HepG2 (cell line): Measurements from ENCODE around the gene EEF1AKMT3. TPM values are rescaled to one million over a fixed set of nuclear protein-coding genes. Genes with fewer than 3 reads are reported as not detected.

Source experiments
- AGO2 ChIP-seq: fragments of 200-400 bp; formaldehyde crosslinking; optimal IDR thresholded peaks from 2 replicates; pipeline ENCODE3; 2017; ENCODE audit warnings: mild to moderate bottlenecking, low read depth, low read length, moderate library complexity
- AHR ChIP-seq: IDR thresholded peaks from 2 replicates; pipeline ENCODE4 v1.6.1; 2018; ENCODE audit warnings: missing genetic modification reagents, missing compliant biosample characterization
- EP300 ChIP-seq, 3 experiments: sonication (generic) in 1 of 3; formaldehyde crosslinking in 1 of 3; IDR thresholded peaks; 2 replicates each; pipeline versions ENCODE4 v1.5.1 to v1.6.1; 2011 to 2020; ENCODE audit warnings: low read depth in 2 of 3, low read length in 2 of 3, borderline replicate concordance in 1 of 3, improper control_type of control experiment in 1 of 3, mild to moderate bottlenecking in 1 of 3, missing genetic modification reagents in 1 of 3, moderate library complexity in 1 of 3
- HES4 ChIP-seq: sonication (generic); formaldehyde crosslinking; IDR thresholded peaks from 2 replicates; pipeline ENCODE4 v1.9.0; 2021; ENCODE audit warnings: mild to moderate bottlenecking, missing genetic modification reagents, borderline replicate concordance
- HNRNPK ChIP-seq: fragments of 200-400 bp; formaldehyde crosslinking; IDR thresholded peaks from 2 replicates; pipeline ENCODE4 v1.6.1; 2018; ENCODE audit warnings: low read length, low read depth, moderate library complexity, mild to moderate bottlenecking; ENCODE audit not compliant: poor library complexity, severe bottlenecking
- KMT2A ChIP-seq: sonication (generic); formaldehyde crosslinking; IDR thresholded peaks from 2 replicates; pipeline ENCODE4 v1.4.0; 2020; ENCODE audit warnings: missing genetic modification reagents
- NFATC3 ChIP-seq: sonication (generic); formaldehyde crosslinking; IDR thresholded peaks from 2 replicates; pipeline ENCODE4 v1.5.1; 2020; ENCODE audit warnings: mild to moderate bottlenecking, missing genetic modification reagents
- POLR2A ChIP-seq, 2 experiments: IDR thresholded peaks; 2 replicates each; pipeline ENCODE4 v1.6.1; 2011; ENCODE audit warnings: low read depth in 2 of 2, low read length in 2 of 2, mild to moderate bottlenecking in 1 of 2, moderate library complexity in 1 of 2; ENCODE audit not compliant: insufficient read depth in 1 of 2
- POLR2G ChIP-seq: fragments of 200-400 bp; formaldehyde crosslinking; IDR thresholded peaks from 2 replicates; pipeline ENCODE4 v1.6.1; 2018; ENCODE audit warnings: mild to moderate bottlenecking, low read depth, low read length, moderate library complexity
- SALL1 ChIP-seq: sonication (generic); formaldehyde crosslinking; IDR thresholded peaks from 2 replicates; pipeline ENCODE4 v1.8.0; 2022; ENCODE audit warnings: mild to moderate bottlenecking, missing genetic modification reagents
- TEAD3 ChIP-seq: optimal IDR thresholded peaks from 2 replicates; pipeline ENCODE3; 2016; ENCODE audit warnings: borderline replicate concordance
- ZNF224 ChIP-seq: sonication (generic); formaldehyde crosslinking; IDR thresholded peaks from 2 replicates; pipeline ENCODE4 v1.5.0; 2020; ENCODE audit warnings: mild to moderate bottlenecking, missing genetic modification reagents
- ZNF354B ChIP-seq: sonication (generic); formaldehyde crosslinking; IDR thresholded peaks from 2 replicates; pipeline ENCODE4 v1.8.0; 2022; ENCODE audit warnings: mild to moderate bottlenecking, missing genetic modification reagents
- ZNF484 ChIP-seq: sonication (generic); formaldehyde crosslinking; IDR thresholded peaks from 2 replicates; pipeline ENCODE4 v1.5.1; 2020; ENCODE audit warnings: mild to moderate bottlenecking, low read depth, missing genetic modification reagents, borderline replicate concordance
- ZNF496 ChIP-seq: sonication (generic); formaldehyde crosslinking; IDR thresholded peaks from 2 replicates; pipeline ENCODE4 v1.8.1; 2023; ENCODE audit warnings: mild to moderate bottlenecking, moderate library complexity, missing genetic modification reagents; ENCODE audit not compliant: insufficient replicate concordance
- polyA plus RNA-seq, 8 experiments: library from polyadenylated mRNA; depleted of rRNA in 3 of 8; stranded (reverse) in 7 of 8; unstranded in 1 of 8; fragments of >200 nt; fragmentation: Illumina TruSeq in 4 of 8; extraction: Trizol in 4 of 8; gene quantifications; 2 replicates each; pipeline versions ENCODE4 v1.2.1 to v1.2.3, GENCODE V29; 2011 to 2016; ENCODE audit warnings: low read depth in 4 of 8, missing spikeins in 1 of 8, mixed read lengths in 1 of 8; ENCODE audit not compliant: insufficient read depth in 1 of 8
- total RNA-seq, 5 experiments: library from RNA; depleted of rRNA; stranded (reverse); fragments of >200 nt; fragmentation: Illumina TruSeq; extraction: Trizol; gene quantifications; 2 replicates each; pipeline ENCODE4 v1.2.3, GENCODE V29; 2016; ENCODE audit warnings: low read depth in 1 of 5
- TF ChIP-seq, protein P1 (sequence below): sonication (generic); formaldehyde crosslinking; IDR thresholded peaks from 2 replicates; pipeline ENCODE4 v1.4.0; 2020; ENCODE audit warnings: mild to moderate bottlenecking, missing genetic modification reagents
- TF ChIP-seq, protein P2 (sequence below): IDR thresholded peaks from 2 replicates; pipeline ENCODE4 v1.6.1; 2012; ENCODE audit warnings: inconsistent platforms
- TF ChIP-seq, protein P3 (sequence below): IDR thresholded peaks from 2 replicates; pipeline ENCODE4 v1.6.1; 2016
- TF ChIP-seq, protein P4 (sequence below): sonication (generic); formaldehyde crosslinking; IDR thresholded peaks from 2 replicates; pipeline ENCODE4 v1.4.0; 2020; ENCODE audit warnings: missing genetic modification reagents, mild to moderate bottlenecking, borderline replicate concordance
- TF ChIP-seq, protein P5 (sequence below): sonication (generic); formaldehyde crosslinking; IDR thresholded peaks from 2 replicates; pipeline ENCODE4 v1.8.1; 2023; ENCODE audit warnings: mild to moderate bottlenecking, moderate library complexity, missing genetic modification reagents
- TF ChIP-seq, protein P6 (sequence below): sonication (generic); formaldehyde crosslinking; IDR thresholded peaks from 2 replicates; pipeline ENCODE4 v1.4.0; 2020; ENCODE audit warnings: missing genetic modification reagents

Gene EEF1AKMT3
- total and polyA plus RNA-seq, 2 of the 13 experiments (the other 11 are each of a cell fraction or from before 2014, with no cell fraction given) = 4.7 to 11.4 TPM

DNA sequence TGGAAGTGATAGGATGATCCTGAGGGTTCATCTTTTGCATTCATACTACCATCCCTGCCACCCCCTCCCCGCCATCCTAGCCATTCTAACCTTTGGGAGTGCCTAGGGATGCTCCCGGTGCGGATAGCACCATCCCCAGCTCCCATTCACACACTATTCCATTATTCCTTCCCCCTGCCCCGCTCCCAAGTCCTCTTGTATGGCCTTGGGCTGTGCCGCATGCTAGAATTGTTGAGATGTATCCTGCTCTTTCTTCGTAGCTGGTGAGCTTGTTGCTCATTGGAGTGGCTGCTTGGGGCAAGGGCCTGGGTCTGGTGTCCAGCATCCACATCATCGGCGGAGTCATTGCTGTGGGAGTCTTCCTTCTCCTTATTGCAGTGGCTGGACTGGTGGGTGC lies 26.9 kb upstream of the EEF1AKMT3 start (continued):
- TF ChIP-seq, protein P1, sequence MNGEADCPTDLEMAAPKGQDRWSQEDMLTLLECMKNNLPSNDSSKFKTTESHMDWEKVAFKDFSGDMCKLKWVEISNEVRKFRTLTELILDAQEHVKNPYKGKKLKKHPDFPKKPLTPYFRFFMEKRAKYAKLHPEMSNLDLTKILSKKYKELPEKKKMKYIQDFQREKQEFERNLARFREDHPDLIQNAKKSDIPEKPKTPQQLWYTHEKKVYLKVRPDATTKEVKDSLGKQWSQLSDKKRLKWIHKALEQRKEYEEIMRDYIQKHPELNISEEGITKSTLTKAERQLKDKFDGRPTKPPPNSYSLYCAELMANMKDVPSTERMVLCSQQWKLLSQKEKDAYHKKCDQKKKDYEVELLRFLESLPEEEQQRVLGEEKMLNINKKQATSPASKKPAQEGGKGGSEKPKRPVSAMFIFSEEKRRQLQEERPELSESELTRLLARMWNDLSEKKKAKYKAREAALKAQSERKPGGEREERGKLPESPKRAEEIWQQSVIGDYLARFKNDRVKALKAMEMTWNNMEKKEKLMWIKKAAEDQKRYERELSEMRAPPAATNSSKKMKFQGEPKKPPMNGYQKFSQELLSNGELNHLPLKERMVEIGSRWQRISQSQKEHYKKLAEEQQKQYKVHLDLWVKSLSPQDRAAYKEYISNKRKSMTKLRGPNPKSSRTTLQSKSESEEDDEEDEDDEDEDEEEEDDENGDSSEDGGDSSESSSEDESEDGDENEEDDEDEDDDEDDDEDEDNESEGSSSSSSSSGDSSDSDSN = no peak
- TF ChIP-seq NFATC3 (CRISPR knock-in tag) (no peak), ZNF496 (CRISPR knock-in tag) (no peak), HNRNPK (peak; percentile 6), AGO2 (peak; percentile 27), EP300 (IDR thresholded peaks at IDR 0.05; ENCODE audit: low read depth in 2 of 2, low read length in 2 of 2) (no peak), EP300 (CRISPR knock-in tag; IDR thresholded peaks at IDR 0.05; ENCODE audit: borderline replicate concordance) (0 out of 2 replicates have a peak, but pooled peaks have one; percentile 15), ZNF354B (CRISPR knock-in tag) (peak; percentile 69; the same call in 1 of the 2 replicates), POLR2G (peak; percentile 30; the same call in 1 of the 2 replicates), TEAD3 (CRISPR knock-in tag) (peak; percentile 59), ZNF484 (CRISPR knock-in tag) (no peak), HES4 (CRISPR knock-in tag) (no peak), ZNF224 (CRISPR knock-in tag) (0 out of 2 replicates have a peak, but pooled peaks have one; percentile 7), POLR2A (IDR thresholded peaks at IDR 0.05; ENCODE audit: insufficient read depth in 1 of 2, low read depth in 2 of 2, low read length in 2 of 2) (peak in 1 of 2 experiments; percentile 49; a peak in 2 of 4 replicates), KMT2A (CRISPR knock-in tag) (peak; percentile 42; the same call in 1 of the 2 replicates), AHR (CRISPR knock-in tag) (0 out of 2 replicates have a peak, but pooled peaks have one; percentile 38), SALL1 (CRISPR knock-in tag) (0 out of 2 replicates have a peak, but pooled peaks have one; percentile 2)
- TF ChIP-seq, protein P2, sequence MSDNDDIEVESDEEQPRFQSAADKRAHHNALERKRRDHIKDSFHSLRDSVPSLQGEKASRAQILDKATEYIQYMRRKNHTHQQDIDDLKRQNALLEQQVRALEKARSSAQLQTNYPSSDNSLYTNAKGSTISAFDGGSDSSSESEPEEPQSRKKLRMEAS = no peak
- TF ChIP-seq, protein P3, sequence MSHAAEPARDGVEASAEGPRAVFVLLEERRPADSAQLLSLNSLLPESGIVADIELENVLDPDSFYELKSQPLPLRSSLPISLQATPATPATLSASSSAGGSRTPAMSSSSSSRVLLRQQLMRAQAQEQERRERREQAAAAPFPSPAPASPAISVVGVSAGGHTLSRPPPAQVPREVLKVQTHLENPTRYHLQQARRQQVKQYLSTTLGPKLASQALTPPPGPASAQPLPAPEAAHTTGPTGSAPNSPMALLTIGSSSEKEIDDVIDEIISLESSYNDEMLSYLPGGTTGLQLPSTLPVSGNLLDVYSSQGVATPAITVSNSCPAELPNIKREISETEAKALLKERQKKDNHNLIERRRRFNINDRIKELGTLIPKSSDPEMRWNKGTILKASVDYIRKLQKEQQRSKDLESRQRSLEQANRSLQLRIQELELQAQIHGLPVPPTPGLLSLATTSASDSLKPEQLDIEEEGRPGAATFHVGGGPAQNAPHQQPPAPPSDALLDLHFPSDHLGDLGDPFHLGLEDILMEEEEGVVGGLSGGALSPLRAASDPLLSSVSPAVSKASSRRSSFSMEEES (CRISPR knock-in tag) = 0 out of 2 replicates have a peak, but pooled peaks have one; percentile 2
- TF ChIP-seq, protein P4, sequence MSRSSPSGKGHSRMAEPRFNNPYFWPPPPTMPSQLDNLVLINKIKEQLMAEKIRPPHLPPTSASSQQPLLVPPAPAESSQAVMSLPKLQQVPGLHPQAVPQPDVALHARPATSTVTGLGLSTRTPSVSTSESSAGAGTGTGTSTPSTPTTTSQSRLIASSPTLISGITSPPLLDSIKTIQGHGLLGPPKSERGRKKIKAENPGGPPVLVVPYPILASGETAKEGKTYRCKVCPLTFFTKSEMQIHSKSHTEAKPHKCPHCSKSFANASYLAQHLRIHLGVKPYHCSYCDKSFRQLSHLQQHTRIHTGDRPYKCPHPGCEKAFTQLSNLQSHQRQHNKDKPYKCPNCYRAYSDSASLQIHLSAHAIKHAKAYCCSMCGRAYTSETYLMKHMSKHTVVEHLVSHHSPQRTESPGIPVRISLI (CRISPR knock-in tag) = no peak
- TF ChIP-seq, protein P5, sequence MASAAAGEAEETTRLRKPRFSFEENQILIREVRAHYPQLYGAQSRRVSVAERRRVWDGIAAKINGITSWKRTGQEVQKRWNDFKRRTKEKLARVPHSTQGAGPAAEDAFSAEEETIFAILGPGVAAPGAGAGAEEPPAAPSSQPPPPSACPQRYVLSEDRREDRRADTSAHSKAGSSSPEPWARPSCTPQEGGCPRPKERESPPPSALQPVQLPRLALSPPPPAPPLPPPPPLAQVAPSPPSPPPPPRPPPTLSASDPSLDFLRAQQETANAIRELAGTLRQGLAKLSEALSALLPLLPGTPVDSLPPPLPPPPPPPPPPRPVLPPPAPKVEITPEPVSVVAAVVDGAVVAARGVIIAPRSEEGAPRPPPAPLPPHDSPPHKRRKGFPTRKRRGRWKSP = 0 out of 2 replicates have a peak, but pooled peaks have one; percentile 7
- TF ChIP-seq, protein P6, sequence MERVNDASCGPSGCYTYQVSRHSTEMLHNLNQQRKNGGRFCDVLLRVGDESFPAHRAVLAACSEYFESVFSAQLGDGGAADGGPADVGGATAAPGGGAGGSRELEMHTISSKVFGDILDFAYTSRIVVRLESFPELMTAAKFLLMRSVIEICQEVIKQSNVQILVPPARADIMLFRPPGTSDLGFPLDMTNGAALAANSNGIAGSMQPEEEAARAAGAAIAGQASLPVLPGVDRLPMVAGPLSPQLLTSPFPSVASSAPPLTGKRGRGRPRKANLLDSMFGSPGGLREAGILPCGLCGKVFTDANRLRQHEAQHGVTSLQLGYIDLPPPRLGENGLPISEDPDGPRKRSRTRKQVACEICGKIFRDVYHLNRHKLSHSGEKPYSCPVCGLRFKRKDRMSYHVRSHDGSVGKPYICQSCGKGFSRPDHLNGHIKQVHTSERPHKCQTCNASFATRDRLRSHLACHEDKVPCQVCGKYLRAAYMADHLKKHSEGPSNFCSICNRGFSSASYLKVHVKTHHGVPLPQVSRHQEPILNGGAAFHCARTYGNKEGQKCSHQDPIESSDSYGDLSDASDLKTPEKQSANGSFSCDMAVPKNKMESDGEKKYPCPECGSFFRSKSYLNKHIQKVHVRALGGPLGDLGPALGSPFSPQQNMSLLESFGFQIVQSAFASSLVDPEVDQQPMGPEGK (CRISPR knock-in tag) = peak; percentile 2; the same call in 1 of the 2 replicates
